GM12873 (cell line): Measurements from ENCODE around the gene NOL9.
A peak's percentile ranks its signal among the peaks of the same experiment; 100 is the strongest.

Experiments
- CTCF ChIP-seq: IDR thresholded peaks from 2 replicates; pipeline ENCODE4 v1.5.1; 2012; ENCODE audit warnings: low read depth, mild to moderate bottlenecking, moderate library complexity, low read length, control low read depth; ENCODE audit not compliant: insufficient read depth; ENCODE audit errors: missing control alignments

The NOL9 gene

GRCh38 chr1:6472391-6472790 is 81.9 kb downstream of the NOL9 start:
- peak; percentile 43 for TF ChIP-seq CTCF

GRCh38 chr1:6471970-6472368 is 82.3 kb downstream of the NOL9 start:
- TF ChIP-seq CTCF = no peak
